ENCODE data around the gene STRIP2.

GRCh38 chr7:129513546-129513945, 79.3 kb downstream of the STRIP2 start:
- no peak for TF ChIP-seq CTCF (IDR thresholded peaks at IDR 0.05; ENCODE audit: low read depth, low read length, poor library complexity, severe bottlenecking)
- no peak for TF ChIP-seq EZH2phosphoT487 (IDR thresholded peaks at IDR 0.05; ENCODE audit: borderline replicate concordance, low read length)
